SK-N-MC (cell line): Measurements from ENCODE around the gene GET3.
"Not testable (repeated sequence)": the region's sequence is repeated elsewhere in the genome, so short reads cannot be mapped to it uniquely, and the experiment has no call there.

Experiments
- DNase-seq: peaks from one replicate; pipeline ENCODE4 v3.0.0-alpha.2; 2011; ENCODE audit warnings: low read depth, low spot score
- H3K27ac ChIP-seq: fragments of 200-600 bp; sonication (generic); 2 replicates; pipeline ENCODE4 v1.5.1; 2016; ENCODE audit warnings: mixed run types
- H3K36me3 ChIP-seq: fragments of 200-600 bp; sonication (generic); 2 replicates; pipeline ENCODE4 v1.6.1; 2017; ENCODE audit warnings: antibody characterized with exemption, low read length, mixed read lengths; ENCODE audit not compliant: insufficient read depth
- H3K4me3 ChIP-seq: fragments of 200-600 bp; sonication (generic); 2 replicates; pipeline ENCODE4 v1.5.1; 2016
- H3K9ac ChIP-seq: fragments of 200-600 bp; sonication (generic); 2 replicates; pipeline ENCODE4 v1.8.0; 2017; ENCODE audit warnings: mixed run types, mixed read lengths; ENCODE audit not compliant: insufficient read length
- H3K9me3 ChIP-seq: fragments of 200-600 bp; sonication (generic); 2 replicates; pipeline ENCODE4 v1.6.1; 2017; ENCODE audit warnings: low read depth, mild to moderate bottlenecking, antibody characterized with exemption, low read length, moderate library complexity, mixed read lengths
- EZH2 ChIP-seq: fragments of 200-600 bp; sonication (generic); IDR thresholded peaks from one replicate; pipeline ENCODE4 v1.6.1; 2017; ENCODE audit warnings: antibody characterized with exemption
- FOXP2 ChIP-seq: optimal IDR thresholded peaks from 2 replicates; pipeline ENCODE3; 2011; ENCODE audit warnings: mild to moderate bottlenecking, moderate library complexity; ENCODE audit not compliant: insufficient read depth; ENCODE audit errors: extremely low read length, control extremely low read depth
- POLR2AphosphoS5 ChIP-seq: IDR thresholded peaks from 2 replicates; pipeline ENCODE4 v1.6.1; 2012; ENCODE audit warnings: mild to moderate bottlenecking, low read depth, low read length, borderline replicate concordance

Gene GET3

DNA sequence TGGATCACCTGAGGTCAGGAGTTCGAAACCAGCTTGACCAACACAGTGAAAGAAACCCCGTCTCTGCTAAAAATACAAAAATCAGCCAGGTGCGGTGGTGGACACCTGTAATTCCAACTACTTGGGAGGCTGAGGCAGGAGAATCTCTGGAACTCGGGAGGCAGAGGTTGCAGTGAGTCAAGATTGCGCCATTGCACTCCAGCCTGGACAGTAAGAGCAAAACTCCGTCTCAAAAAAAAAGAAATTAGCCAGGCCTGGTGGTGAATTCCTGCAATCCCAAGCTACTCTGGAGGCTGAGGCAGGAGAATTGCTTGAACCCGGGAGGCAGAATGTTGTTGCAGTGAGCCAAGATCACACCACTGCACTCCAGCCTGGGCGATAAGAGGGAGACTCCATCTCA is 28.7 kb upstream of the GET3 start:
- H3K4me3 ChIP-seq: no peak overlapping the region
- H3K36me3 ChIP-seq: peaks cover 80% of the 10 kb centered on the region

DNA sequence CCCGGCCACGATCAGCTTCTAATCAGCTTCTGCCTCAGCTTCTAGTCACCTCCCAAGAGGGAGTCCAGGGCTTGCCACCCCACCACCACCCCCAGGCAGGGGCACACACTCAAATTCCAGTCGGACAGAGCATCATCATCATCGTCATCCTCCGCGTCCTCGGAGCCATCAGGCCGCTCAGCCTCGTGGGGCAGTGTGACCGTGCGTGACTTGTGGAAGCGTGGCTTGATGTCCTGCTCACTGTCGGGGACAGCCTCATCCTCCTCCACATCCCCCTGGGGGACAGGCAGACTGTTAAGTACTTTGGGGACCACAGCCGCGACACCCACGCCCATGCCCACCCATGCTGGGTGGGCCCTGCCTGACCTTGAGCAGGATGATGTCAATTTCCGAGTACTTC is 26.1 kb upstream of the GET3 start:
- TF ChIP-seq FOXP2 (no peak), POLR2AphosphoS5 (no peak)
- DNase-seq: no peak
- no peaks in the 10 kb centered on the region for H3K9me3 ChIP-seq
- no peak overlapping the region for H3K4me3 ChIP-seq
- H3K27ac ChIP-seq: no peak overlapping the region
- H3K9ac ChIP-seq: no peak overlapping the region
- H3K36me3 ChIP-seq: peaks cover 83% of the 10 kb centered on the region

More for the DNA sequence above, 28.7 kb upstream of the GET3 start:
- no peak for TF ChIP-seq FOXP2
- TF ChIP-seq EZH2: no peak
- TF ChIP-seq POLR2AphosphoS5: no peak
- no peak overlapping the region for H3K27ac ChIP-seq
- no peak for DNase-seq
- no peaks in the 10 kb centered on the region for H3K9me3 ChIP-seq
- H3K9ac ChIP-seq: no peak overlapping the region

DNA sequence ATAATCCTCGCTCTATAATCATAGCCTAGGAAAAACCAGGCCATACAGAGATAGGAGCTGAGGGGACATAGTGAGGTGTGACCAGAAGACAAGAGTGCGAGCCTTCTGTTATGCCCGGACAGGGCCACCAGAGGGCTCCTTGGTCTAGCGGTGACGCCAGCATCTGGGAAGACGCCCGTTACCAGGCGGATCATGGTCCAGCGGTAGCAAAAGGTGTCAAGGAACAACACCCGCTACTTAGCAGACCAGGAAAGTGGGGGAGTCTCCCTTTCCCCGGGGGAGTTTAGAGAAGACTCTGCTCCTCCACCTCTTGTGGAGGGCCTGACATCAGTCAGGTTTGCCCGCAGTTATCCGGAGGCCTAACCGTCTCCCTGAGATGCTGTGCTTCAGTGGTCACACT is 25.2 kb upstream of the GET3 start:
- H3K9ac ChIP-seq, H3K4me3 ChIP-seq, H3K9me3 ChIP-seq, DNase-seq, H3K27ac ChIP-seq: not testable (repeated sequence)
- peaks cover 83% of the 10 kb centered on the region for H3K36me3 ChIP-seq

DNA sequence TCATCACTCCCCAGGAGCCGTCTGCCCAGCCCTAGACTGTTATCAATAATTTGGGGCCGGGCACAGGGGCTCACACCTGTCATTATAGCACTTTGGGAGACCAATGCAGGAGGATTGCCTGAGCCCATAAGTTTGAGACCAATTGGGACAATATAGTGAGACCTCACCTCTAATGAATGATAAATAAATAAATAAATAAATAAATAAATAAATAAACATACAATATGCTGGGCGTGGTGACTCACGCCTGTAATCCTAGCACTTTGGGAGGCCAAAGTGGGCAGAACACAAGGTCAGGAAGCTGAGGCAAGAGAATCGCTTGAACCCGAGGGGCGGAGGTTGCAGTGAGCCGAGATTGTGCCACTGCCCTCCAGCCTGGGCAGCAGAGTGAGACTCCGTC is 24.0 kb upstream of the GET3 start:
- H3K9me3 ChIP-seq, H3K4me3 ChIP-seq, H3K9ac ChIP-seq, DNase-seq, H3K27ac ChIP-seq: not testable (repeated sequence)
- H3K36me3 ChIP-seq: peaks cover 89% of the 10 kb centered on the region

DNA sequence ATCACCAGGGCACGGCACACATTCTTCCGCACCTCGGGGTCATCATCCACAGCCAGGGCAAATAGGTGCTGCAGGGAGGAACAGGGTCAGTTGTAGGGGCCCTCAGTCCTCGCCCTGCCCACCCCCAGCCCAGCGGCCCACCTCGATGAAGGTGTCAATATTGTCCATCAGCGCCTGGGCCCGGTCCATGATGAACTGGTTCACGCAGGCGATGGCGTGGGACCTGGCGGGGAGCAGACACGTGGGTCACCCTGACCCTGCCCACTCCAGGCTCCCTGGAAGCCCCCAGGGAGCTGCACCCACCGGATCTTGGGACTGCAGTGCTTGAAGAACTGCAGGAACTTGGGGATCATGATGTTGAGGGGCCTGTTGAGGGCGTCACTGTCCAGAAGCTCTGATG is 22.2 kb upstream of the GET3 start:
- Histone ChIP-seq H3K9ac (no peak overlapping the region), H3K36me3 (peaks cover 85% of the 10 kb centered on the region), H3K27ac (no peak overlapping the region), H3K4me3 (no peak overlapping the region), H3K9me3 (no peaks in the 10 kb centered on the region)
- no peak for TF ChIP-seq FOXP2
- no peak for TF ChIP-seq EZH2
- no peak for TF ChIP-seq POLR2AphosphoS5
- no peak for DNase-seq

DNA sequence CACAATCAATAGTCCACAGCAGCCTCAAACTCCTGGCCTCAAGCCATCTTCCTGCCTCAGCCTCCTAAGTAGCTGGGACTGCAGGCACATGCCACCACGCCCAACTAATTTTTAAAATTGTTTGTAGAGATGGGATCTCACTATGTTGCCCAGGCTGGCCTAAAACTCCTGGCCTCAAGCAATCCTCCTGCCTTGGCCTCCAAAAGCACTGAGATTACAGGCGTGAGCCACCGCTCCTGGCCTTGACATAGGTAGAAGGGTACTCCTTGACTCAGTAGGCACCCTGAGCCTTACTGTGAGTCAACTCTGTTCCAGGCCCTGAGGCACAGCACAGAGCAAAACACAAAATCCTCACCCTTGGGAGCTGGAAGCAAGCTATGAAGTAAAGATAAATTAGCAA is 21.4 kb upstream of the GET3 start:
- no peak overlapping the region for H3K27ac ChIP-seq
- H3K9me3 ChIP-seq: no peaks in the 10 kb centered on the region
- no peak for DNase-seq
- no peak overlapping the region for H3K4me3 ChIP-seq
- H3K9ac ChIP-seq: no peak overlapping the region
- H3K36me3 ChIP-seq: peaks cover 86% of the 10 kb centered on the region
- no peak for TF ChIP-seq POLR2AphosphoS5
- no peak for TF ChIP-seq EZH2
- no peak for TF ChIP-seq FOXP2

DNA sequence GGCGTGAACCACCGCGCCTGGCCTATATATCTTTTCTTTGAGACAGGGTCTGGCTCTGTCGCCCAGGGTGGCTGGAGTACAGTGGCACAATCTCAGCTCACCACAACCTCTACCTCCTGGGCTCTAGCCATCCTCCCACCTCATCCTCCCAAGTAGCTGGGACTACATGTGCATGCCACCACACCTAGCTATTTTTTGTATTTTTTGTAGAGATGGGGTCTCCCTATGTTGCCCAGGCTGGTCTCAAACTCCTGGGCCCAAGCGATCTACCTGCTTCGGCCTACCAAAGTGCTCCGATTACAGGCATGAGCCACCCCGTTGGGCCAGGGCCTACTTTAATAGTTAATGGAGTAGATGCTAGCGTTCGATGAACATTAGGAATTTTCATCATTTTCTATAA is 17.0 kb upstream of the GET3 start:
- no peak for TF ChIP-seq FOXP2
- no peak for TF ChIP-seq POLR2AphosphoS5
- TF ChIP-seq EZH2: no peak
- Histone ChIP-seq H3K9me3 (no peaks in the 10 kb centered on the region), H3K4me3 (peak overlapping the region; percentile 97), H3K9ac (no peak overlapping the region), H3K36me3 (peaks cover 52% of the 10 kb centered on the region), H3K27ac (no peak overlapping the region)
- DNase-seq: no peak

DNA sequence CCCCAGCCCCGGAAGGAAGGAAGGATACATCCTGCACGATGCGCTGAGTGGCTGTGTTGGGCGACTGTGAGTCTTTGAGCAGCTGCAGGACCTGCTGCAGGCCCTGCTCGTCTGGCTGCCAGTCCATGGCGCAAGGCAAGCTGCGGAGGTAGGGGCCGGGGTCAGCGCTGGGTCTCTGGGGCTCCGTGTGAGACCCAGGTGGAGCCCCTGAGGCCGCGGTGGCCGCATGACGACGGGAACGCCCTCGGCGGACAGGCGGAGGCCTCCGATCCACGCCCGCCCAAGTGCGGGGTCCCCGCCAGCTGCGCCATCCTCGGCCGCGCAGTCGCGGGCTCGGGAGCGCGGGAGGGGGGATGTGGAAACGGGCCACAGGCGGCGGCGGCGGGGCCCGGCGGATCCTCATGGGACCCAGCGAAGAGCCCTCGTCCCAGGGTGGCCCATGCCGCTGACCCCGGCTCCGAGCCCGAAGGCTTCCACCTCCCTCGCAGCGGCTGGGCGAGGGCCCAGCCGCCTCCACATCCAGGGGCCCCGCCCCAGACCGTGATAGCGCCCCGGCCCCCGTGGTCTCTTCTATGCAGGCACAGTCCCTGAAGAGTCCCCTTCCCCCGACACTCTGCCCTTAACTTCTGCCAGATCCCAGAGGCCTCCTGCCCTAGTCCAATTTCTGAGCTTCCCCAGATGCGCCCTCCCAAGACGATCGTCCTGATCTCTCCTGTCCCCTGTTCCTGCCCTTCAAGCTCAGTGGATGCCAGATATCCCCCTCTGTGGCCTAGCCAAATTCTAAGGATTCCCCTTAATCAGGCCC is 16.2 kb upstream of the GET3 start:
- Histone ChIP-seq H3K4me3 (peak overlapping the region; percentile 97), H3K9ac (peak overlapping the region; percentile 100), H3K27ac (peak overlapping the region; percentile 92), H3K9me3 (no peaks in the 10 kb centered on the region), H3K36me3 (peaks cover 44% of the 10 kb centered on the region)
- TF ChIP-seq EZH2: no peak
- no peak for DNase-seq

DNA sequence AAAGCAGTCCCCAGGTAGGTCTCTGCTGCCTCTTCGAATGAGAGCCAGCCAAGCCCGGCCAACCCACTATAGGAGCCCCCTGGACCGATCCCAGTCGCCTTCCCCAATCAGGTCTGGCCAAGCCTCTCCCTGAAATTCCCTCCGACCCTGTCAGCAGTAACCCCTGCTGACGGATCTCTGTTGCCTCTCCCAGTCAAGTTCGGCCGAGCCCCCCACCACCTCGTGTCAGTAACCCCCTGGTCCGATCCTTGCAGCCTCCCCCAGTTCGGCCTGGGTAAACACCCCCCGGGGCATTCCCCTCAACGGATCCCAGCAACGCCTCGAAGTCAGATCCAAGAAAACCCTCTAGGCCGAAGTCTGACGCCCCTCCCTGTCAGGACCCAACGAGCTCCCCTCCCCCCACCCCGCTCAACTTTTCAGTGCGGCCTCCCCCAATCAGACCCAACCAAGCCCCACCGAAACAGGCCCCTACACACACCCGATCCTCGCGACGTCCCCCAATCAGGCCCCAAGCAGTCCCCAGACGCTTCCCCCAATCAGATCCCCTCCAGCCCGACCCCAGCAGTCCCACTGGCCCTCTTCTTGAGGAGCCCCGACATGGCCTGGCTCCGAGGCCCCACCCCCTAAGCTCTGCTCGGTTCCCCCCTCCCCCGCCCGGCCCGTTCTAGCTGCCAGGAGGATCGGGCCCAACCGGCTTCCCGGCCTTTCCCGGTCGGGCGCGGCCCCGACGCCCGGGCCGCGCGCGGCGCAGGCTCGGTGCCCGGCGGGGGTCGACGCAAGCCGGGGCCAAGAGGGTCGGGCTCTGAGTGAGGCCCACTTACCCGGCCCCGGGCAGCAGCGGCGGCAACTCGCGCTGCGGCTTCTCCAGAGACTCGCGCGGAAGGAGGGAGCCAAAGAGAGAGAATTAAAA is 15.4 kb upstream of the GET3 start:
- peak; percentile 48; the same call in 1 of the 2 replicates for TF ChIP-seq POLR2AphosphoS5
- no peak for TF ChIP-seq FOXP2
- peaks cover 35% of the 10 kb centered on the region for H3K36me3 ChIP-seq
- peak overlapping the region; percentile 92 for H3K27ac ChIP-seq
- H3K9ac ChIP-seq: peak overlapping the region; percentile 100
- no peak for DNase-seq
- peak overlapping the region; percentile 97 for H3K4me3 ChIP-seq
- H3K9me3 ChIP-seq: no peaks in the 10 kb centered on the region
